Adrenal gland (tissue), 5 donors: ENCODE results near the gene LRP1B.

Experiments
- POLR2A ChIP-seq, 2 donors: fragments of 450-650 bp; IDR thresholded peaks; one replicate each; pipeline ENCODE4 v1.6.1; 2017; ENCODE audit warnings: antibody characterized with exemption in 2 of 2, mild to moderate bottlenecking in 2 of 2, moderate library complexity in 1 of 2
- TF ChIP-seq, protein P1 (sequence below), 6 experiments: fragments of 450-650 bp in 4 of 6; fragments of 200-600 bp in 2 of 6; sonication (generic) in 1 of 6; IDR thresholded peaks; 1 replicate in 5 of 6; 2 replicates in 1 of 6; pipeline versions ENCODE4 v1.5.1 to v1.8.0; 2016 to 2021; ENCODE audit warnings: antibody characterized with exemption in 6 of 6, mild to moderate bottlenecking in 2 of 6, moderate library complexity in 1 of 6
- donor health status: DM: no; HTN: no; CAD: no.

DNA sequence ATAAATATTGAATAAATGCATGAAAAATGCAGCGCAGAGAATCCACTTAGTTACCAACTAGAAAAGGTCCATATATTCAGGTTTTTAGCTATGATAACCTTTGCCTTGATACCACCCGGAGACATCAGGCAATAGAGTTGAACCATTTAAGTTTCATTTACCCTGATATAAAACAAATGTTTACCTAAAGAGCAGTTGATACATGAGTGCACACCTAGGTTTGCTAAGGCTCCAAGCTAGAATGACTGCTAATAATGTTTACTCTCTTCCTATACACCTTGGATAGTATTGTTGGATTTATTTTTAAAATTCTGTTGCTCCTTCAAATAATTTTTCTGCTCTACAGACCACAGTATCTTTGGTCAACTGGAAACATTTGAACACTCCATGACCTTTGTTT lies 1463.6 kb downstream of the LRP1B start:
- no peak for TF ChIP-seq POLR2A (IDR thresholded peaks at IDR 0.05)
- TF ChIP-seq, protein P1, sequence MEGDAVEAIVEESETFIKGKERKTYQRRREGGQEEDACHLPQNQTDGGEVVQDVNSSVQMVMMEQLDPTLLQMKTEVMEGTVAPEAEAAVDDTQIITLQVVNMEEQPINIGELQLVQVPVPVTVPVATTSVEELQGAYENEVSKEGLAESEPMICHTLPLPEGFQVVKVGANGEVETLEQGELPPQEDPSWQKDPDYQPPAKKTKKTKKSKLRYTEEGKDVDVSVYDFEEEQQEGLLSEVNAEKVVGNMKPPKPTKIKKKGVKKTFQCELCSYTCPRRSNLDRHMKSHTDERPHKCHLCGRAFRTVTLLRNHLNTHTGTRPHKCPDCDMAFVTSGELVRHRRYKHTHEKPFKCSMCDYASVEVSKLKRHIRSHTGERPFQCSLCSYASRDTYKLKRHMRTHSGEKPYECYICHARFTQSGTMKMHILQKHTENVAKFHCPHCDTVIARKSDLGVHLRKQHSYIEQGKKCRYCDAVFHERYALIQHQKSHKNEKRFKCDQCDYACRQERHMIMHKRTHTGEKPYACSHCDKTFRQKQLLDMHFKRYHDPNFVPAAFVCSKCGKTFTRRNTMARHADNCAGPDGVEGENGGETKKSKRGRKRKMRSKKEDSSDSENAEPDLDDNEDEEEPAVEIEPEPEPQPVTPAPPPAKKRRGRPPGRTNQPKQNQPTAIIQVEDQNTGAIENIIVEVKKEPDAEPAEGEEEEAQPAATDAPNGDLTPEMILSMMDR (IDR thresholded peaks at IDR 0.05): no peak
